Measurements from ENCODE around the gene ZBED1. TPM values are rescaled to one million over a fixed set of nuclear protein-coding genes. Genes with fewer than 3 reads are reported as not detected.
"Not testable (repeated sequence)": the region's sequence is repeated elsewhere in the genome, so short reads cannot be mapped to it uniquely, and the experiment has no call there.

ZBED1 gene
- total RNA-seq, 1 donor from 2014 or later, result 75.3 TPM

DNA sequence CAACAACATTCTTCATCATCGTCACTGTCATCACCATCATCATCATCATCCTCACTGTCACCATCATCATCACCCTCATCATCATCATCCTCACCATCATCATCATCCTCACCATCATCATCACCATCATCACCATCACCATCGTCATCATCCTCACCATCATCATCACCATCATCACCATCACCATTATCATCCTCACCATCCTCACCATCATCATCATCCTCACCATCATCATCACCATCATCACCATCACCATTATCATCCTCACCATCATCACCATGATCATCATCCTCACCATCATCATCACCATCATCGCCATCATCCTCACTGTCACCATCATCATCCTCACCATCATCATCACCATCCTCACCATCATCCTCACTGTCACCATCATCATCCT, 18.9 kb upstream of the ZBED1 start:
- not testable (repeated sequence) for DNase-seq (ENCODE audit: low read depth)

DNA sequence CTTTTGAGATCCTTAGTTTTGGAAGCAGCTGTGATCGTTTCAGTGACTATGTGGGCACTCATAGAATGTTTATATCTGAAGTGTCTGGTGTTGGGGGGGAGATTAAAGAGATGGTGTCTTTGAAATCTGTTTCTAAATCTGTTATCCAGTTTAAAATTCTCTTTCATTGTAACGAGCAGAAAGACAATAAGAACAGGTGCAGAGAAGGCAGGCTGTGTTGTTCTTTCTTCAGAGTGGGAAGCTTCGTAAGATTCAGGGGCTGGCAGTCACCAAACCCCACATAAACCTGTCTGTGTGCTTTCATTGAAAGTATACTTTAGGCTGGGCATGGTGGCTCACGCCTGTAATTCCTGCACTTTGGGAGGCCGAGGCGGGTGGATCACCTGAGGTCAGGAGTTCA, 16.3 kb upstream of the ZBED1 start:
- DNase-seq (ENCODE audit: low read depth), result no peak

DNA sequence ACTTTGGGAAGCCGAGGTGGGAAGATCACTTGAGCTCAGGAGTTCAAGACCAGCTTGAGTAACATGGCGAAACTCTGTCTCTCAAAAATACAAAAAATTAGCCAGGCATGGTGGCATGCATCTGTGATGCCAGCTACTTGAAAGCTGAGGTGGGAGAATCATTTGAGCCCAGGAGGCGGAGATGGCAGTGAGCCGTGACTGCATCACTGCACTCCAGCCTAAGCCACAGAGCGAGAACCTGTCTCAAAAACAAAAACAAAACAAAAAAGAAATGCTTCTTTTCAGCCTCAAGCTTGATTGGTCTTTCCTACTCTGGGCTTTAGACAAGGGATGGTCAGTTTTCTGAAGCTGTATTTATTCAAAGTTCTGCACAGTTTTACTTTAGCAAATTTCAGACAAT, 15.8 kb upstream of the ZBED1 start:
- DNase-seq (ENCODE audit: low read depth), result peak; percentile 38

DNA sequence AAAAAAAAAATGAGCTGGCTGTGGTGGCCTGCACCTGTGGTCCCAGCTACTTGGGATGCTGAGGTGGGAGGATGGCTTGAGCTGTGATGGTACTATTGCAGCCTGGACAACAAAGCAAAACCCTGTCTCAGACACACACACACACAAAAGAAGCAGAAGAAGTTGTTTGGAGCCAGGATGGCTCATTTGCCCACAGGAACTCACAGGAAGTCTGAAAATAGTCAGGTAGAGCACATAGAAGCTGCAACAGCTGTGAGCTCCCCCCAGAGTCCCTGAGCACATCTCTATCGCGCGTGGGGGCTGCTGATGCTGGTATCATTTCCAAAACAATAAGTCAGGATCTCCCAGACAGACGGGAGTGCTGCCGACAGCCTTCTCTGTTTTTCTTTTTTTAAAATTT, 13.4 kb upstream of the ZBED1 start:
- no peak for DNase-seq (ENCODE audit: low read depth)

DNA sequence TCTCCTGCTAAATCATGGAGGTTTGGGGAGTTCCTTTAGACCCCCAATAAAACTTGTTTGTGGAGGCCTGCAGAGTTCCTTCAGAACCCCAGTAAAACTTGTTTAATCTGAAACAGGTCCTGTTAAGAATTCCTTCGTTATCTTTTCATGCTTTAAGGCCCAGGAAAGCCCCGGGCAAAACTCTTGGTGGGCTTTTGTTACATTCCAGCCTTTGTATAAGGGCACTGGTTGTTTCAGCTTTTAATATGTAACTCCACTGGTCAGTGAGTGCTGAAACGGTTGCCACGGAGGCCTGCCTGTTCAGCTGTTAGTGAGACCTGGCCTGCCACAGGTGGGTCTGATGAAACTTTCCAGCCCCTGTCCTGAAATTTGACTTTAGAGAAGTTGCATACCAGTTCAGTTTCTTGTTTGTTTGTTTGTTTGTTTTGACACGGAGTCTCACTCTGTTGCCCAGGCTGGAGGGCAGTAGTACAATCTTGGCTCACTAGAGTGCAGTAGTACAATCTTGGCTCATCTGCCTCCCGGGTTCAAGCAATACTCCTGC, 12.4 kb upstream of the ZBED1 start:
- peak; percentile 9 for DNase-seq (ENCODE audit: low read depth)

DNA sequence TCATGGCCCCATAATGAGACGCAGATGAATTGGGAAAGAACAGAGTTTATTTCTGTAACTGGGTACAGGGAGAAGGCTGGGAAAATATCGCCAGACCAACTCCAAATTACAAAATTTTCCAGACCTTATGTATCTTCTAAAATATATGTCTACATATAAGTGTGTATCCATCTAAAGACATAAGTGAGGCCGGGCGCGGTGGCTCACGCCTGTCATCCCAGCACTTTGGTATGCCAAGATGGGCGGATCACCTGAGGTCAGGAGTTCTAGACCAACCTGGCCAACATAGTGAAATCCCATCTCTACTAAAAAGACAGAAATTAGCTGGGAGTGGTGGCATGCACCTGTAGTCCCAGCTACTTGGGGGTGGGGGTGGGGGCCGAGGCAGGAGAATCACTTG, 11.7 kb upstream of the ZBED1 start:
- DNase-seq (ENCODE audit: low read depth), result no peak

DNA sequence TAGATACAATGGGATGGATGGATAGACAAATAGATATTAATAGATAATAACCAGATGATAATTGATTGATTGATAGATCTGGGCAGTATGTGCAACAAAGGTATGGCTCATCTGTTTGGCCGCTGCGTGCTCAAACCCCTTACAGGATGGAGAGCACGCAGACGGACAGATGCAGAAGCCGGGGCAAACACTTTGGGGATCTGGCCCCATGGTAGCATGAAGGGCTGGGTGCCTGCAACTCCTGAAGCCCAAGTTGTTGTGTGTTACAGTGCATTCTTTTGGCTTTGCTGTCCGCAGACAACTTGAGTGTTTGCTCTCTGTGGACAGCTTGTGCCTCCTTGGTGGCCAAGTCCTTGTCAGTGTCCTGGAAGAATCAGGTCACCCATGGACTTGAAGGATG, 10.6 kb upstream of the ZBED1 start:
- DNase-seq (ENCODE audit: low read depth), result no peak

DNA sequence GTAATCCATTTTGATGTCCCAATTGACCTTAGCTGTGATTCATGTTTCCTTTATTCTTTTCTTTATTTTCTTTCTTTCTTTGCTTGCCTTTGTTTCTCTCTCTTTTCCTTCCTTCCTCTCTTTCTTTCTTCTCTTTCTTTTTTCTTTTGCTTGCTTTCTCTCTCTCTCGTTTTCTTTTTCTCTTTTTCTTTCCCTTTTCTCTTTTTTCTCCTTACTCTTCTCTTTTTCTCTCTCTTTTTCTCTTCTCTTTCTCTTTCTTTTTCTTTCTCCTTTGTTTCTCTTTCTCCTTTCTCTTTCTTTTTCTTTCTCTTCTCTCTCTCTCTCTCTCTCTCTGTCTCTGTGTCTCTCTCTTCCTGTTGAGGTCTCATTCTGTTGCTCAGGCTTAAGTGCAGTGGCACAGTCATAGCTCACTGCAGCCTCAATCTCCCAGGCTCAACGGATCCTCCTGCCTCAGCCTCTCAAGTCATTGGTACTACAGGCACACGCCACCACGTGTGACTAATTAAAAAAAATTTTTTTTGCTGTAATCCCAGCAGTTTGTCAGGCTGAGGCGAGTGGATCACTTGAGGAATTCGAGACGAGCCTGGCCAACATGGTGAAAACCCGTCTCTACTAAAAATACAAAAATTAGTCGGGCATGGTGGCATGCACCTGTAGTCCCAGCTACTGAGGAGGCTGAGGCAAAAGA, 8.0 kb upstream of the ZBED1 start:
- no peak for DNase-seq (ENCODE audit: low read depth)

DNA sequence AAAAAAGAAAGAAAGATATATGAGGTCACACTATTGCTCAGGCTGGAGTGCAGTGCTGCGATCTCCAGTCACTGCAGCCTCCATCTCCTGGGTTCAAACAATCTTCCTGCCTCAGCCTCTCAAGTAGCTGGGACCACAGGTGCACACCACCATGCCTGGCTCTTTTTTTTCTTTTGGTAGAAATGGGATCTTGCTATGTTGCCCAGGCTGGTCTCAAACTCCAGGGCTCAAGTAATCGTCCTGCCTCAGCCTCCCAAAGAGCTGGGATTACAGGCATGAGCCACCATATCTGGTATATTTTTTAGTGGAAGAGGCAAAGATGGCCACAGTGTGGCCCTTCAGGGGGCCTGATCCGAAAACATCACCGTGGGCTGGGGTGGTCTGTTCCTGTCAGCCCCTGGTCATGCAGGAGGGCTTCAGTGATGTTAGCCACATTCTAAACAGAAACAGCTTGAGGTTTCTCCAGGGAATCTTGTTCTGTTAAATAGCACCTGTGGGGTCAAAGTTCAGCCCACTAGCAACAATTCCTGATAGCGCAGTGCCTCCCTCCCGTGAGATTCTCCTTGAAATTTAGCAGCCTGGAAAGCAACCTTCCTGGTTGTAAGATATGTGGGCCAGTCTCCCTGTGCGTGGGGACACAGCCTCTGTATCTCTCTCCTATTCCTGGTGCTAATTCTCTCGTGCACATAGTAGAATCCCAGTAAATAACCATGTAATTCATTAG, 7.3 kb upstream of the ZBED1 start:
- DNase-seq (ENCODE audit: low read depth), result no peak

DNA sequence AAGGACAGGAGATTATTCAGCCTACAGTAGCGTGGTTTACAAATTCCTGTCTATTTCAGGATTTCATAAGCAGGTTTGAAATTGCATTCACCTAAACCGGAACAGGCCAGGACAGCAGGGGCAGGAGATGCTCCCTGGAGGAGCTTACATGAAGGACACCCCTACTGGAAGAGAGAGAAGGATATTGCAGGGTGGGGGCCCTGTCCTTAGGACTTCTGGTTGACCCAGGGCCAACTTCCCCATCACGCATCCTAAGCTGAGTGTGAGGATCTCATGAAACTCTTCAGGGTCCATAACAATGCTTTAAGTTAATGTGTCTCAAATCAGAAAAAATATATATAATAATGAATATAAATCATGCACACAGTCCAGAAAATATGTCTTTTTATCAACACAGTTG, 6.4 kb upstream of the ZBED1 start:
- DNase-seq (ENCODE audit: low read depth), result no peak

DNA sequence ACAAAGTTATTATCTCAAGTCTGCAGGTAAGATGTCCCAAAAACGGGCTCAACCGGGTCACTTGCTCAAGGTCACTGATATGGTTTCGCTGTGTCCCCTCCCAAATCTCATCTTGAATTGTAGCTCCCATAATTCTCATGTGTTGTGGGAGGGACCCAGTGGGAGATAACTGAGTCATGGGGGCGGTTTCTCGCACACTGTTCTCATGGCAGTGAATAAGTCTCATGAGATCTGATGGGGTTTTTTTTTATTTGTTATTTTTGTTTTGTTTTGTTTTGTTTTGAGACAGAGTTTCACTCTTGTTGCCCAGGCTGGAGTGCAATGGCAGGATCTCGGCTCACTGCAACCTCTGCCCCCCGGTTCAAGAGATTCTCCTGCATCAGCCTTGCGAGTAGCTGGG, 4.6 kb upstream of the ZBED1 start:
- not testable (repeated sequence) for DNase-seq (ENCODE audit: low read depth)

DNA sequence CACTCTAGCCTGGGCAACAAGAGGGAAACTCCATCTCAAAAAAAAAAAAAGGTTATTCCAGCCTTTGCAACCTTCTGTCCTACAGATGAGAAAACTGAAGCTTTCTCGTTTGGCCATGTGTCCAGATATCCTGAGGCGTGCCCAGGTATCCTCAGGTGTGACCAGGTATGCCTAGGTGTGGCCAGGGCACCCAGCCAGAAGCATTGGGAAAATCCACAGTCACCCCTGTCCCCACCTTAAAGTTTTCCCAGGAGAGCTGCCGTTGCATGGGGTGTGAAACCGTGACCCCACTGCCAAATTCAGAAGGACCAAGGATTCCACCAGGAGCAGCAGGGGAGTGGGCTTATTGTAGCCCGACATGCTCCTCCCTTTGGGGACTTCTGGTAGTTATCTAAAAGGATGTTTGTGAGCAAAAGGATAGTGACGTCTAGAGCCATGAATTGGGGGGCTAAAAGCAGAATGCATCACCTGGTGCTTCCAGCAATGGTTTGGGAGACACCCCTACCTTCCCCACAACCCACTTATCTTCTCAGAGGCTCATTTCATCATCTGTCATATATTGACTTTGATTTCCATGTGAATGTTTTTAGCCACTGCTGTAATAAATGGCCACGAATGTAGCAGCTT, 4.0 kb upstream of the ZBED1 start:
- no peak for DNase-seq (ENCODE audit: low read depth)

DNA sequence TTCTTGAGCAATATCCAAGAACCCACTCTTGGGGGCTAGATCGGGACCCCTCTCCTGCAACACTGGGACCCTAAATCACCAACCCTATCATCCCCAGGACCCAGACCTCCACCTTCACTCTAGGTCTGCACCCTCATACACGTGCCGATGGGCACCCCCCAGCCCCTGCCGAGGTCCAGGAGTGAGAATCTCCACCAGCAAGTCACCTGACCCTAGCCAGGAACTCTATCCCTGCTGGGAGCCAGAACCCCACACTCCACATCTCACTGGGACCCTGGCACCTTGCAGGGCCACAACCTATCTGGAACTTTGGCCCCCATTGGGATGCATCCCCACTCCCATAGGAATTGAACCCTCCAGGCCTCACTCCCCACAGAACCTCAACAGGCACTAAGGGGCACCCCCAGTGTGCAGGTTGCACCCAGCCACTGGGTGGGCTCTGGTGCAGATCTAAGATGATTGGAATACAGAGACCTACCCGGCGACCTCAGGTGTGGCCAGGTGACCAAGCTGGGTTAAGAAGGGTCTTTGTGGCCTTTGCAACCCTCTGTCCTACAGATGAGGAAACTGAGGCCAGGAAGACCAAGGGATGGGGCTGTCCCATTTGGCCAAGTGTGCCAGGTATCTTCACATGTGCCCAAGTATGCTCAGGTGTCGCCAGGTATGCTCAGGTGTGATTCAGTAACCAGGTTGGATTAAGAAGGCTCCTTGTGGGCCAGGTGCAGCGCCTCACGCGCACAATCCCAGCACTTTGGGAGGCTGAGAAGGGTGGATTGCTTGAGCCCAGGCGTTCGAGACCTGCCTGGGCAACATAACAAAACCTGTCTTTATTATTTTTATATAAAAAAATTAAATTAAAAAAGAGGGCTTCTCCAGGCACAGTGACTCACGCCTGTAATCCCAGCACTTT, 3.1 kb upstream of the ZBED1 start:
- DNase-seq (ENCODE audit: low read depth), result no peak

DNA sequence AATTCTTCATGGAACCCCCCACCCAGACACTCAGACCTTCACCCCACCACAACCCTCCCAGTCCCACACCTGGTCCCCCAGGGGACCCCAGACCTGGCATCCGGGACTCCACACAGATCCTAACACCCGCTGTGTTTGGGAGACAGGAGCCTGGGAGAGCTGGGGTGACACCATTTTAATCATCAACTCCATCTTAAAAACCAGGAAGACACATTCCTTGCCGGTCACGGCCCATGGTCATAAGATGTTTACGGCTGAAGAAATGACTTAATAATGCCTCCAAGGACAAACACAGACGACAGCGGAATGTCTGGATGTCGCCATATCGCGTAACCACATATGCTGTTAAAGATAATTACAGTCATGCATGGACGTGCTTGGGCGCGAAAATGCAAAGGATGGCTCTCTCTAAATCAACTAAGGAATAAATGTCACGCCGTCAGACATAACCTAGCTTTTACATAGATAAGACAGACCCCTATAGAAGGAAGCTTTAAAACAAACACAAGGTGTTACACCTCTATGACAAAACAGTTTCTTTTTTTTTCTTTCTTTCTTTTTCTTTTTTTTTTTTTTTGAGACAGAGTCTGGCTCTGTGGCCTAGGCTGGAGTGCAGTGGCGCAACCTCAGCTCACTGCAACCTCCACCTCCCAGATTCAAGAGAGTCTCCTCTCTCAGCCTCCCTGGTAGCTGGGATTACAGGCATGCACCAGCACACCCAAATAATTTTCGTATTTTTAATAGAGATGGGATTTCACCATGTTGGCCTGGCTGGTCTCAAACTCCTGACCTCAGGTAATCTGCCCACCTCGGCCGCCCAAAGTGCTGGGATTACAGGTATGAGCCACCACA, 2.1 kb upstream of the ZBED1 start:
- DNase-seq (ENCODE audit: low read depth), result peak; percentile 76

DNA sequence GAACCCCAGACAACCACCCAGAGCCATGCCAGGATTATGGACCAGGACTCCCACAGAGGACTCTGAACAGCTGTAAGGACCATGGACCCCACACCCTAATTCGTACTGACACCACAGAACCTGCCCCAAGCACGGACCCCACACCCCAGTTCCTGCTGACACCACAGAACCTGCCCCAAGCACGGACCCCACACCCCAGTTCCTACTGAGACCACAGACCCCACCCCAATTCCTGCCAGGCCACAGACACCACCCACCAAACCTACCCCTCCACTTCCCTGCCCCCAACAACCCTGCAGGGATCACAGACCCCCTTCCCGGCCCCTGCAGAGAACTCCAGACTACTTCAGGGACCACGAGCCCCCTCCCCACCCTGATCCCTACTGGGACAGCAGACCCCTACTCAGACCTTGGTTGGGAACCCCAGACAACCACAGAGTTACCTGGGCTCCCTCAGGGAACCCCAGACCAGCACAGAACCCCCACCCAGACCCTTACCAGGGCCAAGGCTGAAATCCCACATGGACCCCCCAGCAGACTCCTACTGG, 1.4 kb upstream of the ZBED1 start:
- no peak for DNase-seq (ENCODE audit: low read depth)

DNA sequence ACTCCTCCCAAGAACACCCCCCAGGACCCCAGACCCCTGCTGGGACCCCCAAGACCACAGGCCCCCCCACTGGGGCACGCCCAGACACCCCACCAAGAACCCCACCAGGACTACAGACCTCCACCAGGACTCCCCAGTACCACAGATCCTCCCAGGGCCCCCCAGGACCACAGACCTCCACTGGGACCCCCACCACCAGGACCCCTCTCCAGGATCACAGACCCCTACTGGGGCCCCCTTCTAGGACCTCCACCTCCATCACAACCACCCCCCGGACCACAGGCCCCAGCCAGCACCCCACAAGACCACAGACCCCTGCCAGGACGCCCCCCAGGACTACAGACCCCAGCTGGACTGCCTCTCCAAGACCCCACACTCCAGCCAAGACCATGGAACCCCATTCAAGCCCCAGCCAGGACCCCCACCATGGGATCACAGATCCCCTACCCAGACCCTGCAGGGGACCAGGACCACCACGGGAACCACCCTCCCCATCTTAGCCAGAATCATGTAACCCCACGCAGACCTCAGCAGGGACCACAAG, 855 bp upstream of the ZBED1 start:
- no peak for DNase-seq (ENCODE audit: low read depth)

DNA sequence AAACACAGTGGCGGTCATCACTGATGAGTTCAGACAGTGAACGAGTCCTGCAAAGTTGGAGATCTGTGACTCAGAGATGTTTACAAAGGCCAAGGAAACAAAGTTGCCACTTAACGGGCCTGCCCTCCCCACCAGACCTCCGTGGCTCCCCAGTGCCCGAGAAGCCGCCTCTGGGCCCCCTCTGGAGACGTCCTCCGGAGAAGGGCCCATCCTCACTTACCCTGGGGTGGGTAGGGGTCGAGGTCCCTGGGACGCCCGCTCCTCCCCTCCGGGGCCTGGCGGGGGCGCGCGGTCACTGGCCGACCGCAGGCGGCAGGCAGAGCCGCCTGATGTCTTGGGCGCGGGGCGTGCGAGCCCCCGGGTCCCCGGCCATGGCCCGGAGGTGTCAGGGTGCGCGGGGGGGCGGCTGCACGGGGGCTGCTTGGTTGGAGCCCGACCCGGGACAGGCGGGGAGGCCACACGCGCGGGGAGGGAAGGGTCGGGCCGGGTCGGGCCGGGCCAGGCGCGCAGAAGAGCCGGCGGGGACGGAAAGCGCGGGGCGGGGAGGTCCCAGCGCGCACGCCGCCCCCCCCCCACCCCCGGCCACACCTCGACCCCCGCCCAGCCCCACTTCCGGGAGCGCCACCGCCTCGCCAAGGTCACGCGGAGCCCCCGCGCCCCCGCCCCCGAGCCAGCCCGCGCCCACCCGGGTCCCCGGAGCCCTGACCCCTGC, 529 bp downstream of the ZBED1 start:
- DNase-seq (ENCODE audit: low read depth), result peak; percentile 67

DNA sequence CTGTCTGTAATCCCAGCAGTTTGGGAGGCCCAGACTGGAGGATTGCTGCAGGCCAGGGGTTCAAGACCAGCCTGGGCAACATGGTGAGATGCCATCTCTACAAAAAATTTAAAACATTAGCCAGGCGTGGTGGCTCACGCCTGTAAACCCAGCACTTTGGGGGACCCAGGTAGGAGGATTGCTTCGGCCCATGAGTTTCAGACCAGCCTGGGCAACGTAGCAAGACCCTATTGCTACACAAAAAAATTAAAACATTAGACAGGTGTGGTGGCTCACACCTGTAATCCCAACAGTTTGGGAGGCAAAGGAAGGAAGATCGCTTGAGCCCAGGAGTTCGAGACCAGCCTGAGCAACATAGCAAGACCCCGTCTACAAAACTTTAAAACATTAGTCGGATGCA, 1.3 kb downstream of the ZBED1 start:
- DNase-seq (ENCODE audit: low read depth), result no peak

DNA sequence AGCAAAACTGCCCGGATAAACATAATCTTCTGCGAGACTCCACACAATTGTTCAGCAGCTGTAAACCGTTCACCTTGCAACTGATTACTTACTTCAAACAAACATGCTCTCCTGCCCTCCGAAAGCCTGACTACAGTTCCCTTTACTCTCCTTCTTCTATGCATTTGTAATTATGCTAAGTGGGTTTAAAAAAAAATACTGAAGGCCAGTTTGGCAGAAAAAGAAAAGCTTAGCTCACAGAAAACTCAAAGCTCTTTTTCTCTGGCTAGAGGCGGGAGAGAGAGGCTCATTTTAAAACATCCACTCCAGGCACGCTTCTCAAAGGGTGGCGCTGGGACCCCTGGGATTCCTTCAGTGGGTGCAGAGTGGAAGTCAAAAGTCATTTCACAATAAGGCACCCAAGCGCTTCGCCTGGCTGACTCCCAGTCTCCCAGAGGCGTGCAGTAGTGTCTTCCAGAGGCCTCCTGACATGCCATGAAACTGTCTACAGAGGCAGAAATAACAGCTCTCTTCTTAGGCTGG, 1.9 kb downstream of the ZBED1 start:
- peak; percentile 60 for DNase-seq (ENCODE audit: low read depth)

Measured in renal cortical epithelial cell (primary cell).